OCI-LY1 (cell line): ENCODE measurements around the gene CRTC1.

Experiments
- H2AFZ ChIP-seq: fragments of 200-600 bp; sonication (generic), shearing (Covaris generic); 2 replicates; pipeline ENCODE4 v1.6.0; 2014; ENCODE audit warnings: antibody characterized with exemption, mild to moderate bottlenecking, low read length
- H3F3A ChIP-seq: fragments of 200-600 bp; sonication (generic), shearing (Covaris generic); 2 replicates; pipeline ENCODE4 v1.6.0; 2014; ENCODE audit warnings: mild to moderate bottlenecking, antibody characterized with exemption, low read length, moderate library complexity; ENCODE audit not compliant: insufficient read depth
- H3K27ac ChIP-seq: fragments of 200-600 bp; sonication (generic); 2 replicates; pipeline ENCODE4 v1.5.1; 2014; ENCODE audit warnings: low read length, mixed run types, mild to moderate bottlenecking, low read depth; ENCODE audit not compliant: poor library complexity, severe bottlenecking
- H3K27me3 ChIP-seq: fragments of 200-600 bp; sonication (generic); 2 replicates; pipeline ENCODE4 v1.6.0; 2014; ENCODE audit warnings: antibody characterized with exemption, mild to moderate bottlenecking, low read length, moderate library complexity; ENCODE audit not compliant: insufficient read depth
- H3K36me3 ChIP-seq: fragments of 200-600 bp; sonication (generic); 2 replicates; pipeline ENCODE4 v1.6.1; 2014; ENCODE audit warnings: mild to moderate bottlenecking, antibody characterized with exemption, low read length, moderate library complexity, mixed read lengths; ENCODE audit not compliant: insufficient read depth
- H3K4me1 ChIP-seq: fragments of 200-600 bp; sonication (generic); 2 replicates; pipeline ENCODE4 v1.5.1; 2014; ENCODE audit warnings: mild to moderate bottlenecking, low read length, moderate library complexity; ENCODE audit not compliant: insufficient read depth, severe bottlenecking
- H3K4me2 ChIP-seq: fragments of 200-600 bp; sonication (generic), shearing (Covaris generic); 2 replicates; pipeline ENCODE4 v1.6.1; 2014; ENCODE audit warnings: low read length
- H3K4me3 ChIP-seq: fragments of 200-600 bp; sonication (generic); 2 replicates; pipeline ENCODE4 v1.5.1; 2014; ENCODE audit warnings: low read length, low read depth, mild to moderate bottlenecking, mixed read lengths; ENCODE audit not compliant: poor library complexity, severe bottlenecking
- H3K79me2 ChIP-seq: fragments of 200-600 bp; shearing (Covaris generic); 2 replicates; pipeline ENCODE4 v1.6.1; 2016; ENCODE audit warnings: mixed run types, low read length, mixed read lengths; ENCODE audit not compliant: insufficient read depth
- H3K9ac ChIP-seq: fragments of 200-600 bp; sonication (generic), shearing (Covaris generic); 2 replicates; pipeline ENCODE4 v1.6.1; 2014; ENCODE audit warnings: mild to moderate bottlenecking, low read length, mixed read lengths
- H3K9me2 ChIP-seq: fragments of 200-600 bp; sonication (generic), shearing (Covaris generic); 2 replicates; pipeline ENCODE4 v1.6.1; 2014; ENCODE audit warnings: low read depth, mild to moderate bottlenecking, low read length, mixed read lengths
- H3K9me3 ChIP-seq: fragments of 200-600 bp; shearing (Covaris generic); 2 replicates; pipeline ENCODE4 v1.6.1; 2014; ENCODE audit warnings: low read length, mixed read lengths
- H4K20me1 ChIP-seq: fragments of 200-600 bp; sonication (generic), shearing (Covaris generic); 2 replicates; pipeline ENCODE4 v1.6.0; 2016; ENCODE audit warnings: mild to moderate bottlenecking, low read length; ENCODE audit not compliant: insufficient read depth
- CTCF ChIP-seq: fragments of 200-600 bp; sonication (generic), shearing (Covaris generic); IDR thresholded peaks from 2 replicates; pipeline ENCODE4 v1.5.1; 2017; ENCODE audit warnings: mild to moderate bottlenecking, antibody characterized with exemption, low read length, moderate library complexity, mixed read lengths
- EZH2 ChIP-seq: fragments of 200-600 bp; sonication (generic), shearing (Covaris generic); IDR thresholded peaks from 2 replicates; pipeline ENCODE4 v1.8.0; 2017; ENCODE audit warnings: borderline replicate concordance, mixed run types, mild to moderate bottlenecking, antibody characterized with exemption, low read length, moderate library complexity, mixed read lengths

Gene CRTC1

GRCh38 chr19:18718015-18718526 lies 34.6 kb downstream of the CRTC1 start:
- Histone ChIP-seq H3K27me3 (no peaks in the 10 kb centered on the region; the same call in 1 of the 2 replicates), H3K4me1 (no peaks in the 10 kb centered on the region), H2AFZ (no peak overlapping the region), H3K27ac (no peak overlapping the region), H3K9ac (no peak overlapping the region), H3K4me2 (no peak overlapping the region), H3F3A (no peaks in the 10 kb centered on the region), H3K9me2 (no peaks in the 10 kb centered on the region), H3K4me3 (no peak overlapping the region), H3K9me3 (no peaks in the 10 kb centered on the region), H4K20me1 (no peaks in the 10 kb centered on the region), H3K36me3 (no peaks in the 10 kb centered on the region), H3K79me2 (no peaks in the 10 kb centered on the region)
- TF ChIP-seq CTCF, result no peak
- TF ChIP-seq EZH2, result no peak

DNA sequence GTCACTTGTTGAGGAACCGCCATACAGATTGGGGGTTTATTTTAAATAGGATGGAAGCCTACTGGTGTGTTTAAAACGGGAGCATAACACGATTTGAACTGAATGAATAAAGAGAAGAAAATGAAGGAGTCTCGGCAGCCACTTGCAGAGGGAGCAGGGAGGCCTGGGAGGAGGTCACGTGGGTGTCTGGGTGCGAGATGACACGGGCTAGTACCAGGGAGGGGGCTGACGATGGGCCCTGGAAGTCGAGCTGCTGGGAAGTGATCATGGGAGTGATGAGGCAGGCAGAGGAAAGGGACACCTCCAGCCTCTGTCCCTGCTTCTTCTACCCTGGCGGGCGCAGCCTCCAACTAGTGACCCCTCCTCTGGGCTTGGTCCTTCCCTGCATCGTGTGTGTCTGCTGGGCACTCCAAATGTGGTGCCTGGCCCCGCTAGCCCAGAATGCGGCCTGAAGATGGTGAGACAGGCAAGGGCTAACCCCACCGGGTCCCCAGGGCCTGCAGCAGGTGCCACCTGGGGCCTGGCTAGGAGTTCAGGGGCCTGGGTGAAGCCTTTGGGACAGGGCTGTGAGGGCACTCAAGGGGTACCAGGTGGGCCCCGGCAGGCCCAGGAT lies 35.5 kb downstream of the CRTC1 start:
- no peak overlapping the region for H3K4me3 ChIP-seq
- no peaks in the 10 kb centered on the region for H3K79me2 ChIP-seq
- no peaks in the 10 kb centered on the region for H3F3A ChIP-seq
- no peak overlapping the region for H3K27ac ChIP-seq
- H3K9ac ChIP-seq, result no peak overlapping the region
- no peak overlapping the region for H3K4me2 ChIP-seq
- no peaks in the 10 kb centered on the region for H3K4me1 ChIP-seq
- H3K9me2 ChIP-seq, result no peaks in the 10 kb centered on the region
- no peaks in the 10 kb centered on the region; the same call in none of the 2 replicates for H3K27me3 ChIP-seq
- no peak for TF ChIP-seq CTCF
- no peak for TF ChIP-seq EZH2
- H2AFZ ChIP-seq, result no peak overlapping the region
- no peaks in the 10 kb centered on the region for H4K20me1 ChIP-seq
- no peaks in the 10 kb centered on the region for H3K36me3 ChIP-seq
- H3K9me3 ChIP-seq, result no peaks in the 10 kb centered on the region

DNA sequence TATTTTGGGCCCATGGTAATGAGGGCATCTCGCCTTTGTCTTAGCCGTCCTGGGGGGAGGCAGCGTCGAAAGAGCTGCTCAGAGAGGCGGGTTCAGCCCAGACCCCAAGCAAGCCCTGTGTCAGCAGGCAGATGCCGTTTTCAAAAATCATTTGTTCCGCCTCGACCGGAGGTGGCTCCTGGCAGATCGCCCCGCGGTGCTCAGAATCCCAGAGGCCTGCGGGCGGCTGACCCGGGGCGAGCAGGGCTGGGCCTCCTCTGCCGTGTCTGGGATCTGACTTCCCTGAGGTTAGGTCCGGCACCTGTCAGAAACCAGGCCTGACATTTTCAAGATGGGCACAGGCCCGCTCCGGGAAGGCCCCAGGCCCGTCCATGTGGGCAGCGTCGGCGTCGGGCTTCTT lies 36.1 kb downstream of the CRTC1 start:
- Histone ChIP-seq H4K20me1 (no peaks in the 10 kb centered on the region), H3K4me1 (no peaks in the 10 kb centered on the region), H3F3A (no peaks in the 10 kb centered on the region), H3K27ac (no peak overlapping the region), H3K9me3 (no peaks in the 10 kb centered on the region), H3K4me2 (no peak overlapping the region), H3K9me2 (no peaks in the 10 kb centered on the region), H3K4me3 (no peak overlapping the region), H2AFZ (no peak overlapping the region), H3K79me2 (no peaks in the 10 kb centered on the region), H3K36me3 (no peaks in the 10 kb centered on the region), H3K27me3 (no peaks in the 10 kb centered on the region; the same call in none of the 2 replicates), H3K9ac (no peak overlapping the region)
- no peak for TF ChIP-seq CTCF
- no peak for TF ChIP-seq EZH2
